HFF-Myc (cell line): ENCODE data around the gene HOXA1.

Experiments
- DNase-seq: peaks from one replicate; pipeline ENCODE4 v3.0.0-alpha.2; 2011; ENCODE audit warnings: low read depth; ENCODE audit errors: extremely low read depth
- H3K4me3 ChIP-seq: replicated peaks from 2 replicates; pipeline ENCODE4 v1.5.1; 2011; ENCODE audit warnings: low read depth, mild to moderate bottlenecking, control low read depth, low read length
- CTCF ChIP-seq: IDR thresholded peaks from 2 replicates; pipeline ENCODE4 v1.5.1; 2012; ENCODE audit warnings: mild to moderate bottlenecking, low read depth, low read length, control low read depth; ENCODE audit errors: missing control alignments

HOXA1 gene

GRCh38 chr7:27095897-27096767 is at the start of gene HOXA1:
Gene HOXA1 (minus strand): TSS chr7:27096000. CDS start chr7:27095912, 88 bp downstream.
- H3K4me3 ChIP-seq = peak within 1 kb of the TSS; percentile 48
- TF ChIP-seq CTCF = no peak
- DNase-seq = peak; percentile 24

GRCh38 chr7:27145165-27145913 is 49.5 kb upstream of the HOXA1 start:
- H3K4me3 ChIP-seq = no peak overlapping the region
- no peak for DNase-seq
- TF ChIP-seq CTCF = no peak

- no peak overlapping the region for H3K4me3 ChIP-seq
- no peak for TF ChIP-seq CTCF
- no peak for DNase-seq
Observed at GRCh38 chr7:27144781-27145164, 49.0 kb upstream of the HOXA1 start.

- no peak for TF ChIP-seq CTCF
- H3K4me3 ChIP-seq = no peak overlapping the region; the same call in 1 of the 2 replicates
- no peak for DNase-seq
Observed at GRCh38 chr7:27143950-27144780, 48.4 kb upstream of the HOXA1 start.

- H3K4me3 ChIP-seq = peak within 1 kb of the TSS; percentile 41
- TF ChIP-seq CTCF = peak; percentile 82
- DNase-seq = no peak
Observed at GRCh38 chr7:27143023-27143949, 47.5 kb upstream of the HOXA1 start, which contains the start of gene HOXA5. Gene HOXA5 (minus strand): TSS chr7:27143681. CDS start chr7:27143607, 74 bp downstream.
